Right lobe of liver (tissue), 6 donors: ENCODE data around the gene VPS37C. TPM values are rescaled to one million over a fixed set of nuclear protein-coding genes. Genes with fewer than 3 reads are reported as not detected.

Experiments
- ATAC-seq, 4 donors: fragments of 200-7000 bp; cut with Tn5 transposase; one replicate each; pipeline ENCODE4 v1.9.1; 2020; ENCODE audit warnings: mild to moderate bottlenecking in 4 of 4, moderate library complexity in 4 of 4
- DNase-seq, 3 donors: peaks; one replicate each; pipeline ENCODE4 v3.0.0-alpha.2; 2020
- H3K27ac ChIP-seq, 3 donors: fragments of 200-600 bp; one replicate each; pipeline ENCODE4 v1.8.0; 2022
- H3K27me3 ChIP-seq, 2 donors: fragments of 200-600 bp; one replicate each; pipeline ENCODE4 v1.8.0; 2022
- H3K36me3 ChIP-seq, 4 donors: fragments of 200-600 bp; sonication (generic) in 1 of 4; one replicate each; pipeline versions ENCODE4 v1.5.1 to v1.8.0; 2017 to 2022; ENCODE audit warnings: control low read depth in 1 of 4
- H3K4me1 ChIP-seq, 4 donors: fragments of 200-600 bp; sonication (generic) in 1 of 4; one replicate each; pipeline versions ENCODE4 v1.5.1 to v1.8.0; 2017 to 2022; ENCODE audit warnings: control low read depth in 1 of 4
- H3K4me3 ChIP-seq, 3 donors: fragments of 200-600 bp; one replicate each; pipeline ENCODE4 v1.8.0; 2022
- H3K9me3 ChIP-seq, 4 donors: fragments of 200-600 bp; sonication (generic) in 1 of 4; one replicate each; pipeline versions ENCODE4 v1.5.1 to v1.8.0; 2017 to 2022; ENCODE audit warnings: control low read depth in 1 of 4
- CTCF ChIP-seq, 4 donors: fragments of 200-600 bp in 3 of 4; fragments of 450-650 bp in 1 of 4; IDR thresholded peaks; one replicate each; pipeline versions ENCODE4 v1.5.1 to v1.8.0; 2016 to 2022; ENCODE audit warnings: antibody characterized with exemption in 4 of 4, mild to moderate bottlenecking in 2 of 4
- POLR2A ChIP-seq: fragments of 450-650 bp; IDR thresholded peaks from one replicate; pipeline ENCODE4 v1.6.1; 2017; ENCODE audit warnings: antibody characterized with exemption, mild to moderate bottlenecking
- WGBS: methylation state at CpG from one replicate; pipeline ENCODE4 v1.1.6; 2018; ENCODE audit warnings: low coverage, low lambda C conversion rate; ENCODE audit not compliant: insufficient coverage; ENCODE audit errors: missing lambda C conversion rate; 5-methylcytosine and 5-hydroxymethylcytosine counted together
- intact Hi-C, 2 donors: fragments of 100-400 bp; cut with DNase I; formaldehyde crosslinking; loops; one replicate each; pipeline versions ENCODE4 v1.11.2 to v1.14.1; 2022
- total RNA-seq, 6 experiments: library from RNA; depleted of rRNA in 2 of 6; stranded (reverse); fragments of >200 nt in 2 of 6; fragmentation: NEBNext Ultra II Directional in 3 of 6; extraction: Animal tissue kit (Norgen Biotek cat#: 25700) in 3 of 6; gene quantifications; one replicate each; pipeline versions ENCODE4 v1.1.0 to v1.2.4, GENCODE V29; 2016 to 2023
- donor health status: DM: no; HTN: yes; CAD: no.
- donor health status: DM: no; HTN: no; CAD: no.
- donor health status: DM: no; HTN: no; CAD: no.
- donor health status: DM: no; HTN: yes; CAD: no.
- donor health status: DM: no; HTN: yes; CAD: no.

Gene VPS37C
- total RNA-seq, 6 experiments from 2014 or later = 4.6 to 7.6 (median 6.0) TPM

- WGBS = no CpG with 5 or more reads among the region's 8 CpGs
- no peak overlapping the region for H3K4me3 ChIP-seq
- peaks cover 0 to 10% (median 0%) of the 10 kb centered on the region in 4 donors for H3K36me3 ChIP-seq
- no peaks in the 10 kb centered on the region for H3K27me3 ChIP-seq
- peaks cover 0 to 6% (median 0%) of the 10 kb centered on the region in 4 donors for H3K4me1 ChIP-seq
- H3K27ac ChIP-seq = no peak overlapping the region
- DNase-seq (no peak), ATAC-seq (no peak)
- H3K9me3 ChIP-seq = no peaks in the 10 kb centered on the region
- intact Hi-C loops = loop anchor here in 1 of 2 donors (10.0 kb wide), 2 partner anchors 166 to 306 kb away; no protein-coding TSS in a partner anchor
- no peak for TF ChIP-seq POLR2A
- no peak for TF ChIP-seq CTCF (IDR thresholded peaks at IDR 0.05)
Measured at GRCh38 chr11:61131186-61131585, 30.0 kb downstream of the VPS37C start.

- intact Hi-C loops = loop anchor here (10.0 kb wide), 3 partner anchors 145 to 305 kb away; no protein-coding TSS in a partner anchor
- no peak overlapping the region for H3K4me3 ChIP-seq
- H3K27ac ChIP-seq = peak overlapping the region in 1 of 3 donors; percentile 4
- ATAC-seq = peak; percentile 95 to 99 (median 96)
- no peak for TF ChIP-seq POLR2A
- peak; percentile 98 to 100 (median 100) for TF ChIP-seq CTCF (IDR thresholded peaks at IDR 0.05)
- DNase-seq = peak; percentile 89 to 91 (median 89)
- peaks cover 0 to 6% (median 0%) of the 10 kb centered on the region in 4 donors for H3K4me1 ChIP-seq
- H3K9me3 ChIP-seq = no peaks in the 10 kb centered on the region
- H3K27me3 ChIP-seq = no peaks in the 10 kb centered on the region
- peaks cover 0 to 10% (median 0%) of the 10 kb centered on the region in 4 donors for H3K36me3 ChIP-seq
- 7% methylated on average over 15 of the region's 33 CpGs for WGBS
Measured at GRCh38 chr11:61129639-61130523, 31.3 kb downstream of the VPS37C start.

- Histone ChIP-seq H3K27me3 (no peaks in the 10 kb centered on the region), H3K27ac (no peak overlapping the region), H3K36me3 (peaks cover 0 to 10% (median 0%) of the 10 kb centered on the region in 4 donors), H3K4me3 (no peak overlapping the region), H3K4me1 (peaks cover 0 to 6% (median 0%) of the 10 kb centered on the region in 4 donors), H3K9me3 (no peaks in the 10 kb centered on the region)
- TF ChIP-seq POLR2A = no peak
- no peak for TF ChIP-seq CTCF (IDR thresholded peaks at IDR 0.05)
- ATAC-seq (no peak), DNase-seq (no peak)
- WGBS = no CpG with 5 or more reads among the region's 18 CpGs
- intact Hi-C loops = loop anchor here in 1 of 2 donors (10.0 kb wide), 1 partner anchor 144 kb away; no protein-coding TSS in a partner anchor
Measured at GRCh38 chr11:61128947-61129638, 32.1 kb downstream of the VPS37C start.

GRCh38 chr11:61127991-61128390, 33.2 kb downstream of the VPS37C start:
- no peak for ATAC-seq
- intact Hi-C loops = loop anchor here in 1 of 2 donors (10.0 kb wide), 1 partner anchor 143 kb away; no protein-coding TSS in a partner anchor

More at GRCh38 chr11:61127991-61128390, 33.2 kb downstream of the VPS37C start:
- peaks cover 0 to 6% (median 0%) of the 10 kb centered on the region in 4 donors for H3K4me1 ChIP-seq
- H3K4me3 ChIP-seq = no peak overlapping the region
- no peaks in the 10 kb centered on the region for H3K9me3 ChIP-seq
- TF ChIP-seq CTCF (IDR thresholded peaks at IDR 0.05) (no peak), POLR2A (no peak)
- no peak for DNase-seq
- no peaks in the 10 kb centered on the region for H3K36me3 ChIP-seq
- no peaks in the 10 kb centered on the region for H3K27me3 ChIP-seq
- no peak overlapping the region for H3K27ac ChIP-seq
- WGBS = 100% methylated on average over 1 of the region's 9 CpGs
